C4-2B (cell line): Measurements from ENCODE around the gene S100A5.

Experiments used
- H3K27ac ChIP-seq: fragments of 450-650 bp; 2 replicates; pipeline ENCODE4 v1.5.1; 2017
- ZFX ChIP-seq: fragments of 450-650 bp; IDR thresholded peaks from 2 replicates; pipeline ENCODE4 v1.6.1; 2017
- TF ChIP-seq, protein P1 (sequence below): fragments of 450-650 bp; conservative IDR thresholded peaks from 2 replicates; pipeline ENCODE4 v1.5.1; 2017; ENCODE audit warnings: mild to moderate bottlenecking

S100A5 gene

DNA sequence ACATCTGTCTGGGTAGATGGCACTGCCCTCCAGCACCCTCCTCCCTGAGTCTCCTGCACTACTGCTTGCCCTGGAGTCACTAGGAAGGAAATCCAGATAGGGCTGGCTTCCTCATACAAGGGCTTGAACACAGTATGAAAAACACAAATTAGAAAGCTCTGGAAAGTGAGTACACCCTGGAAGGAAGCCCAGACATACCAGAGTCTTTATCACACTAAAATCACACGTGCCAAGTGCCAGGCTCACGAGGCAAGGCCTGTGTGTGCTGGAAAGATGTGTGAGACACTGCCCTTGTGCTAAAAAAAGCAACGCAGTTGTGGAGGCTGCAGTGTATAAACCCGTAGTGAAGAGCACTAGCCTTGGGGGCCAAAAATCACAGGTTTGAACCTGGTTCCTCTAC is 52.0 kb downstream of the S100A5 start:
- TF ChIP-seq ZFX, result no peak
- TF ChIP-seq, protein P1, sequence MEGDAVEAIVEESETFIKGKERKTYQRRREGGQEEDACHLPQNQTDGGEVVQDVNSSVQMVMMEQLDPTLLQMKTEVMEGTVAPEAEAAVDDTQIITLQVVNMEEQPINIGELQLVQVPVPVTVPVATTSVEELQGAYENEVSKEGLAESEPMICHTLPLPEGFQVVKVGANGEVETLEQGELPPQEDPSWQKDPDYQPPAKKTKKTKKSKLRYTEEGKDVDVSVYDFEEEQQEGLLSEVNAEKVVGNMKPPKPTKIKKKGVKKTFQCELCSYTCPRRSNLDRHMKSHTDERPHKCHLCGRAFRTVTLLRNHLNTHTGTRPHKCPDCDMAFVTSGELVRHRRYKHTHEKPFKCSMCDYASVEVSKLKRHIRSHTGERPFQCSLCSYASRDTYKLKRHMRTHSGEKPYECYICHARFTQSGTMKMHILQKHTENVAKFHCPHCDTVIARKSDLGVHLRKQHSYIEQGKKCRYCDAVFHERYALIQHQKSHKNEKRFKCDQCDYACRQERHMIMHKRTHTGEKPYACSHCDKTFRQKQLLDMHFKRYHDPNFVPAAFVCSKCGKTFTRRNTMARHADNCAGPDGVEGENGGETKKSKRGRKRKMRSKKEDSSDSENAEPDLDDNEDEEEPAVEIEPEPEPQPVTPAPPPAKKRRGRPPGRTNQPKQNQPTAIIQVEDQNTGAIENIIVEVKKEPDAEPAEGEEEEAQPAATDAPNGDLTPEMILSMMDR, result no peak
- no peak overlapping the region for H3K27ac ChIP-seq

DNA sequence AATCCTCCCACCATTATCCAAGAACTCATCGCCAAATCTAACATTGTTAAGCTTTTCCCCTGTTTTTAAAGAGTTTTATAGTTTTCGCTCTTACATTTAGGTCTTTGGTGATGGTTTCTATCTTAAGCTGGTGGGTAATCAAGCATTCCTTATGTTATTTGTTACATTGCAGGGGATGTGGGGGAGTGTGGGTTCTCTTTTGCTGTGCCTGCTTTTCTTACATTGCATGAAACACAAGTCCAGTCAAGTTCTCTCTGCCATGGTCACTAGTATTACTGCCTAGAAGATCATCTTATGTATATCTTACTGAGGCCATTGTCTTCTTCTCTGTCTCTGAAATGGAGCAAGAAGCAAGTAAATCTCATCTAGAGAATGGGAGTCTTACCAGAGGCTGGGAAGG is 53.0 kb downstream of the S100A5 start:
- TF ChIP-seq, protein P1, result no peak
- TF ChIP-seq ZFX, result no peak
- no peak overlapping the region for H3K27ac ChIP-seq
